Amniotic epithelial cell (primary cell): ENCODE measurements around the gene TMCO4.

Experiments
- DNase-seq: peaks from one replicate; pipeline ENCODE4 v3.0.0-alpha.2; 2010; ENCODE audit warnings: low read depth

The TMCO4 gene

GRCh38 chr1:19775831-19776230 lies 23.9 kb downstream of the TMCO4 start:
- no peak for DNase-seq

DNA sequence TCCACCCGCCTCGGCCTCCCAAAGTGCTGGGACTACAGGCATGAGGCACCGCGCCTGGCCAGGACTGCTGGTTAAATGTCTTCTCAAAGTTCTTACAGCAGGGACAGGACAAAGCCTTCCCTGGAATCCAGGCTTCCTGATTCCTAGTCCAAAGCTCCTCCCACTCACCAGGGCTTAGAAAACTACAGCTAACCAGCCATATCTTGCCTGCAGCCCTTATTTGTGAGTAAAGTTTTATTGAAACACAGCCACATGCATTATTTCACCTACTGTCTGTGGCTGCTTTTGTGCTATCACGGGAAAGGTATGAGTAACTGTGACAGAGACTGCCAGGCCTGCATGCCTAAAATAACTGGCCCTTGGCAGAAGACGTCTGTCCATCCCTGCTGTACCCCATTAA lies 24.4 kb downstream of the TMCO4 start:
- no peak for DNase-seq

- DNase-seq, result no peak
Observed at GRCh38 chr1:19774180-19774785, 25.4 kb downstream of the TMCO4 start.

- DNase-seq, result no peak
Observed at GRCh38 chr1:19773485-19773884, 26.2 kb downstream of the TMCO4 start.

DNA sequence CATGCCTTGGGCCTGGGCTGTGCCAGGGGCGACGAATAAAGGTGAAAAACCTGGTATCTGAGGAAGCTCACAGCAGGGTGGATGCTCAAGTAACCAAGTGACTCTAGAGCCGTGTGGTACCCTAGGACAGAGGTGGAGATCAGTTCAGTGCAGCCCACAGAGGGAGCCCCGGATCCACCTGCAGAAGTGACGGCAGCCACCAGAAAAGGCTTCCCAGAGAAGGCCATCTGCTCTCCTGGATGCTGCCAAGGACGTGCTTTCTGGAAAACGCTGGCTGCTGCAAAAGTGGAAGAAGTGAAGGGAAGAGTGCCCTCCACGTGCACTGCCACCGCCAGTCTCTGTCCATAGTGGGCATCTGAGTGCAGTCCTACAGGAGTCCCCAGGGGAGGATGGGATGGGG lies 27.7 kb downstream of the TMCO4 start:
- no peak for DNase-seq

GRCh38 chr1:19771350-19771749 lies 28.4 kb downstream of the TMCO4 start:
- DNase-seq, result no peak

DNA sequence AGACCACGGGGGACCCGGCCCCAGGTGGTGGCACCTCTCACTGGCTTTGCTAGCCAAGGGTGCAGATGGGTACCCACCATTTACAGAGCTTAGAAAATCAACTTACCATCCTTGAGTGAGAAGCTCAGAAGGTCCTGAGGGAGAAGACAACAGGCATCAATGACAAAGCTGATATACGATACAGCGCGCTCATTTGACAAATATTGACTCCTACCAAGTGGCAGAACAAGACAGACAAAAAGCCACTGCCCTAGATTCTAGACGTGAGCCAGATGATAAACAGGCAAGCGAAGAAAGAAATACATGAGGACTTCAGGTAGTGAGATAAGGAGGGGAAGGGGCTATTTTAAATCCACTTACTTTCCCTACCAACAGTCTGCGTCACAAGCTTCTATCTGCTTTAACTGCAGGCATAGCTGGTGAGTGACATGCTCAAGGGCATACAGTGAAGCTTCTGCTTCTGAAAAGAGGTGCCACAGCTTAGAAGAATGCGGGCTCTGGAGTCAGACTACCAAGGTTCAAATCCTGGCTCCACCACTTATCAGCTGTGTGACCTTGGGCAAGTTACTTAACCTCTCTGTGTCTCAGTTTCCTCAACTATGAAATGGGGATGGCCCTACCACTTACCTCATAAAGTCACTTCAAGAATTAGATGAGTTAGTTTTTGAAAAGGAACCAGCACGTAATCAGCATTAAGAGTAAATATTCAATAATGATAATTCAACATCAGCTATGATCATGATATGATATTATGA lies 29.1 kb downstream of the TMCO4 start:
- DNase-seq, result no peak

DNA sequence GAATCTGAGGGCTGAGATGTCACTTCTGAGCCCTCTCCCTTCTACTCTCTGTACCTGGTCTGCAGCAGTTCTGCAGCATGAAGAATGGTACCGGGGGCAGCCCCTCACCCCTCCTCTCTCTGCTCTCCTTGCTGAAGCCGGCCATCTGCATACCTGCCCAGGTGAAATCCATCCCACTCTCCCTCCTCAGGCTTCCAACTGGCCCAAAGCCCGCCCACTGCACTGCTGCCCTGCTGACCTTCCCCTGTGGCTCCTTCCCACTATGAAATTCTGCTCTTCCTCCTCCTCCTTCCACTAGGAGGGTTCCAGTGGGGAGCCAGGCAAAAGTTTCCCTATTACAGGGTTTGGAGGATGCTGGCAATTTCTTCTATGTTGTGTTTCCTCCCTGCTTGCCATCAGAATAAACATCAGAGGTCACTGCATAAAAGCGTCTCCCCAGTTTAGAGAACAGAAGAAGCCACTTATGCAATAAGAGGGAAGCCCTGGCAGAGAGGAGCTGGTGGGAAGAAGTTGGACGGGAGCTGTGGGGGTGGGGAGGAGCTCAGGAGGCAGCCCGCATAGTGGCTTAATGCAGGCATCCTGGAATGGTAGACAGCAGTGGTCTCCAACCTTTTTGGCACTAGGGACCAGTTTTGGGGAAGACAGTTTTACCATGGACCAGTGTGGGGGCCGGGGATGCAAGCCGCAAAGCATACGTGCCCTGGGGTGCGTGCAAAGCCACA lies 30.3 kb downstream of the TMCO4 start:
- DNase-seq, result no peak

DNA sequence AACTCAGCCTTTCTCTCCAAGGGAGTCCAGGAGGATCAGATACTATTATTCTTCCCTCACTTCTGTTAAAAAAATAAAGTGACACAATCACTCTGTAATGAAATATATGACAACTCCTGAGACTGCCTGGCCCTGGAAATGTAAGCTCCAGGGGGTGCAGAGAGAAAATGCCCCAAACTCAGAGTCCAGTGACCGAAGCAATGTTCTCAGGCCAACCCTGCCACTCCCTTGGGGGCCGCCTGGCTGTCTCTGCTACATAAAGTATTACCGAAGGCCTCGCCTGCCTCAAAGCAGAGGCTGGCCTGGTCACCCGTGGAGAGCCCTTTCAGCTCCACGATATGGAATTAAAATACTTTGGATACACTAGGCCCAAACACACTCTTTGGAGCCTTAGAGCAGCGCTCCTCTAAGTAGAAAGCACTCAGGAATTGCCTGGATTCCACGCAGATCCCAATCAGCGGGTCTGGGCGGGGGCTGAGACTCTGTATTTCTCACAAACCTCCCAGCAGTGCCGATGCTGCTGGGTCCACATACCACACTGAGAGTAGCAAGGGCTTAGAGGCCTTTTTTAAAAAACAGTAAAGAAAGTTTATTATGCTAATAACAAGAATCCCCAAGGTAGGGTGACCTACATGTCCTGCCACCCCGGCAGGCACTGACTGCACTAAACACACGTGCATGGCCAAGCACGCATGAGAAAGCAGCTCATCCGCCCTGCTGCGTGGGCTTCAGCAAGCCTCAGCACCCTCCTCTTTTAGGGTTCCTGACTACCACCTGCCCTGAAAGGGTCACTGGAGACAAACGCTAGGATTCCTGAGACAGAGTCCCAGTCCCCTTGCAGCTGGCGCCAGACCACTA lies 31.1 kb downstream of the TMCO4 start:
- DNase-seq, result no peak

- peak; percentile 91 for DNase-seq
Observed at GRCh38 chr1:19765623-19766022, 34.1 kb downstream of the TMCO4 start.

- peak; percentile 63 for DNase-seq
Observed at GRCh38 chr1:19764848-19765247, 34.9 kb downstream of the TMCO4 start.

- DNase-seq, result no peak
Observed at GRCh38 chr1:19762175-19762779, 37.4 kb downstream of the TMCO4 start.

DNA sequence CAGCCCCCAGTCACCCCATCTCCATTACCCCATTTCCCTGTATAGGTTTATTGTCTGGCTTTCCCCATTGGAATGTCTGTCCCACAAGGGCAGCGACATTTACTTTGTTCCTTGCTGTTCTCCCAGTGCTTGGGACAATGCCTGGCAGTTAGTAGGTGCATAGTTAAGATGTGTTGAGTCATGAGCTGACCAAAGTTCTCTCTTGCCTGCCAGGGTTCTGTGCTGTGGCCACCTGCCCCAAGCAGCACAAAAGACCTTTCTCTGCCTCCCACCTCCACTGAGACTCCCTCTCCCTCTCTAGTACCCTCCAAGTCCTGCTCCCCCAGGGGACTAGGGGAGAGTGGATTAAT lies 40.0 kb downstream of the TMCO4 start:
- no peak for DNase-seq

DNA sequence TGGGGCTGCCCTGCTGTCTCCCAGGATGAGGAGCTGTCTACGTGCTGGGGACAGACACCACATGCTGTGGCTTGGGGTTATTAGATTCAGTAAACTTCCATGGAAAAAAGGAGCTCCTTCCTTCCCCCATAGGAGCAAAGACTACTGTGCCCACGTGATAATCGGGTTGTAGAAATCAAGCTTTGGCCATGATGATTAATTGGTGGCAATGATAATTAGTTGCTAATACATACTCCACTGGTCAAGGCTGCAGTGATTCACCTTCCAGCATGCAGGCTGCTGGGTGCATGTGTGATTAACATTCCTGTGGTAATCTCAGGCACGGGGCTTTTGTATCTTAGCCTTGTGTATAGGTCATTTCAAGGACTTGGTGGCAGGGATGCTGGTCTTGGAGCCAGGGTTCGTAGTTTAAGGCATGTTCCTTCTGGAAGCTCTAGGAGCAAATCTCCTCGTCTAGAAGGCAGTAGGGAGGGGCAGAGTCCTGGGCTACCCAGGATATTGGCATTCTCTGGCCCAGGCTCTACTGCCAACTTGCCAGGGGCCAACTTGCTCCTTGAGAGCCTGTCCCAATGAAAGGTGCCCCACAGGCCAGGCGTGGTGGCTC lies 41.4 kb downstream of the TMCO4 start:
- DNase-seq, result peak; percentile 91

DNA sequence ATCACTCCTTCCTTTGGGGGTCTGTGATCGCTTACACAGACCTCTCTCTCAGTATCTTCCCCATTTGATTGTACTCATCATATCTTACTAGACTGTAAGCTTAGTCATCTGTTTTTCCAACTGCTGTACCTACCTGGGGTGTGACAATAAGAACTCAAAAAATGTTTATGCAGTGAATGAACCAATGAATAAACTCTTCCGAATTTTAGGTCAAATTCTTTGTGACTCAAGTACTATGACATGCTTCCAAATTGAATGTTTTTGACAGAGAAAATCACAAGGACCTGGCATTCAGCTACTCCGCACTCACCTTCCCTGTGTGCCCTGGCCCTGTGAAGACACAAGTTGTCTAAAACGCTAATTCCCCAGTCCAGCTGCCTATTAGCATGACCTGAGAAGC lies 42.1 kb downstream of the TMCO4 start:
- no peak for DNase-seq

GRCh38 chr1:19756480-19756879 lies 43.2 kb downstream of the TMCO4 start:
- DNase-seq, result peak; percentile 39

GRCh38 chr1:19754482-19754881 lies 45.2 kb downstream of the TMCO4 start:
- DNase-seq, result peak; percentile 61

DNA sequence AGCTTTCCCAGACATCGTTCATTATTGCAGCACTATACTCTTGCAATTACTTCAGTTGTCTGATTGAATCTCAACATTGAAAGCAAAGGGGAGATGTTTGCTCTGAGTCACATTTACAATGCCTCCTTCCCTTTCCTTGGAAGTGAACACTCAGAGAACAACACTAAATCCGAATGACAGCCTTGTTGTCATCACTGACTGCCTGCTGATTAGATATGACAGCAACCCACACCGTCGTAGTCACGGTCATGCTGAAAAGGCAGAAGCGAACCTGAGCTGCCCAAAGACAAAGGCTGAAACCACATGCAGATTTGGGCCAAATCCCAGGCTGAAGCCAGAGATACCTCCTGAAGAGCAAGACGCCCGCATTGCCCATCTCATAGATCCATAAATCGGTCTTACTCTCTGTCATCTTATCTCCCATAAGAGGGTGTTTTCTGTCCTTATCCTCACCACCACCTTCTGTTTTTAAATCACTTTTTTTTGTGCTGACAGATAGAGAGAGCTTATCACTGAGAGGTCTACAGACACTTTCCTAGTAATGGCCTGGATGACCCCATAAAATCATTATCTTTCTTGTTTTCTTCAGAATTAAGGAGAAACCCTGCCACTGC lies 47.5 kb downstream of the TMCO4 start:
- peak; percentile 43 for DNase-seq

GRCh38 chr1:19750882-19751276 lies 48.8 kb downstream of the TMCO4 start:
- DNase-seq, result no peak

DNA sequence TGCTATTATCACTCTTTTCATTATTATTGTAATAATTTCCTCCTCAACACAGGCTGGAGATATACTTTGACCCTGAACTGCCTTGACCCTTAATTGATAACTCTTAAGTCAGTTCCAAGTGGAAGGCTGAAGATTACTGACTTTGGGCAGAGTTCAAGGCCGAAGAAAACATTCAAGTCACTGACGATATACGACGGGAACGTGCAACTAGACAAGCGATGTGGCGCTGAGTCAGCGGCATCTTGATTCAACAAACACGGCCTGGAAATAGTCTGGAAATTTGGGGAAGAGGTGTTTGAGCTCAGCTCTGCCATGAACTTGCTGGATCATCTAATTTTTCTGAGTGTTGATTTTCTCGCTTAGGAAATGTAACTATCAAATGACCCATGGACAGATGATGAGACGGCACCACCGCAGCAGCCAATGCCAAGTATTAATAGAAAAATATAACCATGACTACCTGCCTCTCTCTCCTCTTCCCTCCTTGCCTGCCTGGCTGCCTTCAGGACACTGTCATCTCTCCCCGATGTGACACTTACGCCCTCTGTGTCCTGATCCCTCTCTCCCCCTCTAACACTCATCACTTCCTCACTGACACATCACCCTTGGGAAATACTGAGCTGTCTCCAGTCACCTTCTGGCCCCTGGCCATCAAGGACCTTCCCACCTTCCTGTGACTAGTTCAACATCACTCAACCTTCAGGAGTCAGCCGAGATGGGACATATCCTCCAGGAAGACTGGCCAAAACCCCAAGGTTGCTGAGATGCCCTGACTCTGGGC lies 49.4 kb downstream of the TMCO4 start:
- DNase-seq, result no peak
